ENCODE results near the gene EDN2.

The EDN2 gene

GRCh38 chr1:41533016-41533730 is 48.7 kb upstream of the EDN2 start:
- POLR2A ChIA-PET = no interaction called here
- Histone ChIP-seq H3K9me3 (ENCODE audit: control insufficient read depth, insufficient read depth, low read depth, low read length) (no peaks in the 10 kb centered on the region), H3K27ac (ENCODE audit: extremely low read depth, low read depth, low read length) (no peak overlapping the region), H3K4me3 (ENCODE audit: low read depth, low read length) (no peak overlapping the region), H3K4me1 (ENCODE audit: control insufficient read depth, insufficient read depth, low read length) (peaks cover 12% of the 10 kb centered on the region), H3K36me3 (ENCODE audit: control insufficient read depth in 2 of 2, insufficient read depth in 1 of 2, low read length in 2 of 2) (no peaks in the 10 kb centered on the region)
- CTCF ChIA-PET = interaction anchor here (1.8 kb wide), 1 partner anchor 18 kb away, joined by 8 read pairs; no protein-coding TSS in a partner anchor
- TF ChIP-seq ZFP41 (tag by site-specific recombination; IDR thresholded peaks at IDR 0.05; ENCODE audit: borderline replicate concordance) (no peak), ZNF266 (tag by site-specific recombination; IDR thresholded peaks at IDR 0.05; ENCODE audit: low read depth) (no peak), ZNF585B (tag by site-specific recombination; IDR thresholded peaks at IDR 0.05) (no peak)

GRCh38 chr1:41532206-41532975 is 47.9 kb upstream of the EDN2 start:
- CTCF ChIA-PET = interaction anchor here (1.8 kb wide), 1 partner anchor 17 kb away, joined by 8 read pairs; no protein-coding TSS in a partner anchor
- Histone ChIP-seq H3K4me1 (ENCODE audit: control insufficient read depth, insufficient read depth, low read length) (peaks cover 5% of the 10 kb centered on the region), H3K9me3 (ENCODE audit: control insufficient read depth, insufficient read depth, low read depth, low read length) (no peaks in the 10 kb centered on the region), H3K36me3 (ENCODE audit: control insufficient read depth in 2 of 2, insufficient read depth in 1 of 2, low read length in 2 of 2) (no peaks in the 10 kb centered on the region), H3K4me3 (ENCODE audit: low read depth, low read length) (no peak overlapping the region), H3K27ac (ENCODE audit: extremely low read depth, low read depth, low read length) (no peak overlapping the region)
- TF ChIP-seq ZNF701 (tag by site-specific recombination; IDR thresholded peaks at IDR 0.05) = no peak
- TF ChIP-seq ZNF362 (tag by site-specific recombination; IDR thresholded peaks at IDR 0.05) = no peak
- TF ChIP-seq ZNF366 (tag by site-specific recombination; conservative IDR thresholded peaks at IDR 0.05) = 0 out of 2 replicates have a peak, but pooled peaks have one; percentile 19
- POLR2A ChIA-PET = no interaction called here

- CTCF ChIA-PET = no interaction called here
- no peak for TF ChIP-seq ZNF148 (tag by site-specific recombination; IDR thresholded peaks at IDR 0.05; ENCODE audit: borderline replicate concordance)
- TF ChIP-seq ZSCAN4 (tag by site-specific recombination; IDR thresholded peaks at IDR 0.05) = no peak
- TF ChIP-seq ZXDB (tag by site-specific recombination; IDR thresholded peaks at IDR 0.05) = no peak
- no peak for TF ChIP-seq ZNF112 (tag by site-specific recombination; IDR thresholded peaks at IDR 0.05)
- no peak for TF ChIP-seq ZNF704 (tag by site-specific recombination; IDR thresholded peaks at IDR 0.05)
- TF ChIP-seq REST (tag by site-specific recombination; IDR thresholded peaks at IDR 0.05) = no peak
- TF ChIP-seq ZBTB49 (tag by site-specific recombination; IDR thresholded peaks at IDR 0.05; ENCODE audit: low read depth) = no peak
- no peak for TF ChIP-seq ZNF449 (tag by site-specific recombination; IDR thresholded peaks at IDR 0.05)
Observed at GRCh38 chr1:41530411-41530810, 45.9 kb upstream of the EDN2 start.

More at GRCh38 chr1:41530411-41530810, 45.9 kb upstream of the EDN2 start:
- Histone ChIP-seq H3K36me3 (ENCODE audit: control insufficient read depth in 2 of 2, insufficient read depth in 1 of 2, low read length in 2 of 2) (no peaks in the 10 kb centered on the region), H3K4me1 (ENCODE audit: control insufficient read depth, insufficient read depth, low read length) (no peaks in the 10 kb centered on the region), H3K4me3 (ENCODE audit: low read depth, low read length) (no peak overlapping the region), H3K9me3 (ENCODE audit: control insufficient read depth, insufficient read depth, low read depth, low read length) (no peaks in the 10 kb centered on the region), H3K27ac (ENCODE audit: extremely low read depth, low read depth, low read length) (no peak overlapping the region)
- POLR2A ChIA-PET = no interaction called here

All from HEK293 (cell line).